Endothelial cell of umbilical vein (primary cell): ENCODE measurements around the gene SNCB.

Experiments used
- CTCF ChIP-seq, 2 donors: IDR thresholded peaks; 1 replicate in 1 of 2; 2 replicates in 1 of 2; pipeline ENCODE4 v1.5.1; 2011; ENCODE audit warnings: low read length in 2 of 2, mild to moderate bottlenecking in 2 of 2, moderate library complexity in 2 of 2, control low read depth in 1 of 2, inconsistent platforms in 1 of 2, low read depth in 1 of 2; ENCODE audit not compliant: insufficient read depth in 1 of 2; ENCODE audit errors: extremely low read depth in 1 of 2
- POLR2A ChIP-seq: IDR thresholded peaks from 2 replicates; pipeline ENCODE4 v1.6.1; 2012; ENCODE audit warnings: low read depth, mild to moderate bottlenecking, control low read depth, low read length

GRCh38 chr5:176625966-176626875, 4.1 kb downstream of the SNCB start:
- no peak for TF ChIP-seq POLR2A
- TF ChIP-seq CTCF (IDR thresholded peaks at IDR 0.05; ENCODE audit: extremely low read depth in 1 of 2, insufficient read depth in 1 of 2, low read depth in 1 of 2, low read length in 2 of 2): no peak
